Hematopoietic multipotent progenitor cell treated with erythropoietin and hydrocortisone succinate and interleukin-3 and kit ligand, for 17 days (in vitro differentiated cells): ENCODE data around the gene SERTAD4.
"Not testable (repeated sequence)": the region's sequence is repeated elsewhere in the genome, so short reads cannot be mapped to it uniquely, and the experiment has no call there.

Experiments
- DNase-seq: peaks from one replicate; pipeline ENCODE4 v3.0.0-alpha.2; 2015; ENCODE audit warnings: low spot score

The SERTAD4 gene

GRCh38 chr1:210260096-210260495 lies 27.5 kb downstream of the SERTAD4 start:
- DNase-seq = no peak

GRCh38 chr1:210262167-210262896 lies 29.7 kb downstream of the SERTAD4 start:
- DNase-seq = no peak

GRCh38 chr1:210262897-210263272 lies 30.3 kb downstream of the SERTAD4 start:
- no peak for DNase-seq

GRCh38 chr1:210263963-210264362 lies 31.4 kb downstream of the SERTAD4 start:
- no peak for DNase-seq

- no peak for DNase-seq
Measured at GRCh38 chr1:210264496-210265380, 32.1 kb downstream of the SERTAD4 start.

GRCh38 chr1:210265392-210265955 lies 32.9 kb downstream of the SERTAD4 start:
- DNase-seq = not testable (repeated sequence)

GRCh38 chr1:210269981-210270380 lies 37.4 kb downstream of the SERTAD4 start:
- no peak for DNase-seq

- no peak for DNase-seq
Measured at GRCh38 chr1:210272666-210273065, 40.1 kb downstream of the SERTAD4 start.

GRCh38 chr1:210280221-210280620 lies 47.6 kb downstream of the SERTAD4 start:
- no peak for DNase-seq

- DNase-seq = no peak
Measured at GRCh38 chr1:210288116-210288515, 55.5 kb downstream of the SERTAD4 start.

- DNase-seq = no peak
Measured at GRCh38 chr1:210289248-210289647, 56.7 kb downstream of the SERTAD4 start.

- DNase-seq = no peak
Measured at GRCh38 chr1:210291081-210291764, 58.6 kb downstream of the SERTAD4 start.

- DNase-seq = no peak
Measured at GRCh38 chr1:210291786-210292230, 59.2 kb downstream of the SERTAD4 start.

- DNase-seq = no peak
Measured at GRCh38 chr1:210292231-210292871, 59.8 kb downstream of the SERTAD4 start.

- no peak for DNase-seq
Measured at GRCh38 chr1:210293171-210293607, 60.6 kb downstream of the SERTAD4 start.

GRCh38 chr1:210294999-210295745 lies 62.6 kb downstream of the SERTAD4 start:
- DNase-seq = no peak
